GM19324 (cell line): ENCODE measurements around the gene PGLYRP3.
"Not testable (repeated sequence)": the region's sequence is repeated elsewhere in the genome, so short reads cannot be mapped to it uniquely, and the experiment has no call there.

Experiments
- ATAC-seq: cut with Tn5 transposase; IDR thresholded peaks from one replicate; pipeline ENCODE4 v1.9.1; 2021; ENCODE audit warnings: mild to moderate bottlenecking, moderate library complexity; ENCODE audit not compliant: unreplicated experiment, low FRiP score

Gene PGLYRP3

DNA sequence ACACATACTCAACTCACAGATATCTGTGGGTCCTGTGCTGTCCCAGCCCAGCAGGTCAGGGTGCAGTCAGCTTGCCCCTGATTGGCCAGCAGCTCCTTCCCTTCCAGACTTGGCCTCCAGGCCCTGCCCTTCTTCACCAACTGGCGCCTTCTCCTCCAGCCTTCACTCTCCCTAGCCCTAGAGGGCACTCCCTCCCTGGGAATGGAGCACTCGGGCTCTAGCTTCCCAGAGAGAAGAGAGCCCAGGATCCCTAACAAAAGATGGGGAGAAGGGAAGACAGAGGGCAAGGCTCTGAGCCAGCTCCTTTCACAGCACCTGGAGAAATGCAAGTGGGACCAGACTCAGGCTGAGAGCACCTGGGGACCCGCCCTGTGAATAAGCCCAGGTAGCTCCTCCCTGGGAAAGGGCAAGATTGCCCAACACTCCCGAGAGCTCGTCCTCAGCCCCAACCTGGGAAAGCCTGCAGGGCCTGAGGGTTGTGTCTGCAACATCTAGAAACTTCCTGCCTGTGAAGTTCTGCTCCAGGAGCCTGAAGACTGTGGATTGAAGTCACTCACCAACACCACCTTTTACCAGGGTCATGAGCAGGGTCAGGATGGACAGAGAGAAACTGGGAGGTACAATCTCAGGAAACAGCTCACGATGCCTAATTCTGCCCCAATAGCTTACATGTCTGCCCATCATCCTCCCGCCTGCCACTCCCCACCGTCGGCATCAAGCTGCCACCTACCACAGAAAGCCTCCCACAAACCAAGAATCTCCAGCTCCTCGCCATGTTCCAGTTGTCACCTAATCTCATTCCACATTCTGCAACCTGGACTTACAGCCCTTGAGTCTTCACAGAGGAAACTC is 36.0 kb upstream of the PGLYRP3 start, which contains the start of gene PGLYRP4:
Gene PGLYRP4 (minus strand): TSS at position 331 of the 852 bp plus-strand sequence. CDS start 909 bp downstream, outside the sequence.
- no peak for ATAC-seq

DNA sequence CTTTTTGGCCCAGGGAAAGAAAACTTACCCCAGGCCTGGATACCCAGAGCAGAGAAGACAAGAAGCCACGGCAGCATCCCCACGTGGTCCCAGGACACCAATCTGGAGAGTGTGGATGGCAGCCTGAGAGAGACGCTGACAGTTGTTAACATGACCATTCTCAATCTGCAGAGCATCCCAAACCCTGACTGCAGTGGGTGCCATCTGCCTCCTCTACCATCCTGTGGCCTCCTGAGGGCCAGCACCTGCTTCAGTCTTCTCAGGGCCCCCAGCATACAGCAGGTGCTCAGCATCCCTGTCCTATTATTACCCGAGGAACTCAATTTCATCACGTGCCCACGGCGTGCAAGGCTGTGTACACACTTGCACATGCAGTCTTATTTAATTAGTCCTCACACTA is 35.1 kb upstream of the PGLYRP3 start:
- no peak for ATAC-seq

DNA sequence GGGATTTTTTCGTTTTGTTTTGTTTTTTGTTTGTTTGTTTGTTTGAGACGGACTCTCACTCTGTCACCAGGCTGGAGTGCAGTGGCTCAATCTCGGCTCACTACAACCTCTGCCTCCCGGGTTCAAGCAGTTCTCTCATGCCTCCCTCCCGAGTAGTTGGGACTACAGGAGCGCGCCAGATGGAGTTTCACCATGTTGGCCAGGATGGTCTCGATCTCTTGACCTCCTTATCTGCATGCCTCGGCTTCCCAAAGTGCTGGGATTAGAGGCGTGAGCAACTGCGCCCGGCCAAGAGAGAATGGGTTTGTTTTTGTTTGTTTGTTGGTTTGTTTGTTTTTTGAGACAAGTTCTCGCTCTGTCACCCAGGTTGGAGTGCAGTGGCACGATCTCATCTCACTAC is 34.3 kb upstream of the PGLYRP3 start:
- not testable (repeated sequence) for ATAC-seq

DNA sequence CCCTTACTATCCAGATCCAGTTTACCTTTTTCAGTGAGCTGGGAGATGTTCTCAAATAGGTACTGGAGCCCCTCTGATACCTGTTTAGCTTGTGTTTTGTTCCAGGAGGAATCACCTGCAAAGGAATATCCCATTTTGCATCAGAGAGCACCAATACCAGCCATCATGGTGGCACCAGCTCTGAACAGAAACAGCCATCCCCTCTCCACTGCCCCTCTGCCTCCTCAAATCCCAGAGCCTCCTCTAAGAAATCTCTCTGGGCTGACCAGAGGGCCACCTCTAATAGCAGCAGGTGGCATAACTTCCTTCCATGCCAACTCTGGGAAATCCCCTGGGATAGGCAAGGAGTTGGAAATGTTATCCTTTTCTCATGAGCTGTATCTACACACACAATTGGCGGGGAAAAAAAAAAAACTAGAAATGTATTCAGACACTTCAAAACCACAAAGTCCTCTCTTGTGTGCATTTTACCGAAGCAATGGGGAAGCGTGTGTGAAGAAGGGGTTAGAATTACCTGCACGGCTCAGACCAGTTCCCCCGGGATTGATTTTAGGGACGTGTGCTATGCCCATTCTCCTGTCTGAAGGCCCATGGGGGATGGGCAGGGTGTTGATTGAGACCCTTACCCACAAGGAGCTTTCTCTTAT is 33.4 kb upstream of the PGLYRP3 start:
- ATAC-seq, result no peak

DNA sequence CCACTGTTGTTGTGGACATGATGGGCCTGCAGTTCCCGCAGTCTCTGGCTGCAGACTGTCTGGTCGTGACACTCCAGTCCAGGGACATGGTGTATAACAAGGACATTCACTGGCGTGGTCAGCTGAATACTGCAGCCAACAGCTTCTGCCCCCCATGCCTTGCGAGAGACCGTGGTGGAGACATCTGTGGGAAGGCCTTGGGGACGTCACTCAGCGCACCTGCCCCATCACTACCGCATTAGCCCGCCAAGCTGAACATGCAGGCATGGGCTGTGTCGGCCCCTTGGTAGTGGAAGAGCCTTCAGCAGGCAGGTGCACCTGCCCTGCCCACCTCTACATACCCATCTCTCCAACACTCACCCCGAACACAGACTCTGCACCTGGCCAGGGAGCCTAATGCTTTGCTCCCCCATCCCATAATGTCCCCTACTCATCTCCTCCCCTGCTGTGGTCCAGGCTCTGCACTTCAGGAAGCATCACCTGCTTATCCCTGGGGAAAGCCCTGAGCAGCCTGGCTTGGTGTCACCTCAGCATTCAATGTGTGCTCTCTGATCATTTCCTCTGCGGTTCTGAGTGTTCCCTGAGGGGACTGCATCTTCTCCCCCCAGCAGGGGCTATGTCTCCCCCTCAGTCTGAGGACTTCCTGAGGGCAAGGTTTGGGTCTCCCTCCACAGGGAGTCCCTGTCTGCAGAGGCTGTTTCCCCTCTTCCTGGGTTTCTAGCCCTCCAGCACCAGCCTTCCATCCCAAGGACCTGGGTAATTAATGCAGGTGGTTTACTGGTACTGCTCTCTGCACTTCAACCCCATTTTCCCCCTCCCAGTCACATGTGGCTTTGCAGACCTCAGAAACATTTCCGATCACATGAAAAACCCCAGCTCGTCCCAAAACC is 32.7 kb upstream of the PGLYRP3 start:
- ATAC-seq, result no peak

DNA sequence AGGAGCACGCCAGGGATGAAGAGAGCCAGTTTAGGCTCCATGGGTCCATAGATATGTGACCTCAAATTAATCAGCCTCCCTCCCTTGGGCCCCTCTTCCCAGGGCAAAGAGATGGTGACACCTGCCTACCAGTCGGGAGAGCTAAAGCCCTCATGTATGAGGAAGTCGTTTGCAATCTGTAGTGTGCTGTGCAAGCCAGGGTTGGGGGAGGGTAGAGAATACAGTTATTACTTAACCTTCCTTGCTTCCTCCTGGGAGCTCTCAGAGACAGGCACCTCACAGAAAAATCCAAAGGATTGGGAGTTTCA is 31.9 kb upstream of the PGLYRP3 start:
- ATAC-seq, result no peak

DNA sequence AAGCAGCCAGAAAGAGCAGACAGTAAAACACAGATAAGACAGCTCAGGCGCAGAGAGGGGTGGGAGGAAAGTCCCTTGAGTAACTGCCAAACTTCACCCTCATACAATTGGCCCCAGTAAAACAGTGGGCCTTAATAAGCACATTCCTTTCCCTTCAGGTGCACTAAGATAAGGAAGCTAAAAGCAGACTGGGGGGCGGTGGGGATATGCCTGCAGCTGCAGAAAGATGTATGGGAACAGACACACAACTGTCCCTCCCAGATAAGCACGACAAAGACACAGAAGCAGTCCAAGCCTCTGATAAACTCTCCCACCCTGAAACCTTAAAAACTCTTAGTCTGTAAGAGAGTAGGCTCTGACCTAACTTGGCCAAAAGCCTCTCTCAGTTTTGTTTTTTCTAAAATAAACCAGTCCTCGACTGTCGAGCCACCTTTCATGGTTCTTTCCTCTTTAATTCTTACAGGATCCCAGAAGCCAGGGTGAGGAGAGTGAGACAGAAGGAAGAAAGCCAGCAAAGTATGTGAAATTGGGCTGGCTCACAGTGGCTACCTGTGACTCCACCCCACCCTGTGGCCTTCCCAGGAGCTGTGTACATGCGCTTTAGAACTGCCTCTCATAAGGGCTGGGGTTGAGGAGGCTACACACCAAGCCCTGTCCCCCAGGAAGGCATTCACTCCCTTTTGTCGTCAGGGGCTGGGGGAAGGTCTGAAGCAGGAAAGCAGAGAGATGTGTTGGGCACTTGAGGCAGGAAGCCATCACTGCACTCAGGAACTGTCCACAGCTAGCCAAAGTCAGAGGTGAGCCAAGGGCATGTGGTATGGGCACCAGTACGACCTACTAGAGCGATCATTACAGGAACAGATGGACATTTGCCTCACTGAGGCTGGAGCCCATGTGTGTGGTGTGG is 31.3 kb upstream of the PGLYRP3 start:
- no peak for ATAC-seq

DNA sequence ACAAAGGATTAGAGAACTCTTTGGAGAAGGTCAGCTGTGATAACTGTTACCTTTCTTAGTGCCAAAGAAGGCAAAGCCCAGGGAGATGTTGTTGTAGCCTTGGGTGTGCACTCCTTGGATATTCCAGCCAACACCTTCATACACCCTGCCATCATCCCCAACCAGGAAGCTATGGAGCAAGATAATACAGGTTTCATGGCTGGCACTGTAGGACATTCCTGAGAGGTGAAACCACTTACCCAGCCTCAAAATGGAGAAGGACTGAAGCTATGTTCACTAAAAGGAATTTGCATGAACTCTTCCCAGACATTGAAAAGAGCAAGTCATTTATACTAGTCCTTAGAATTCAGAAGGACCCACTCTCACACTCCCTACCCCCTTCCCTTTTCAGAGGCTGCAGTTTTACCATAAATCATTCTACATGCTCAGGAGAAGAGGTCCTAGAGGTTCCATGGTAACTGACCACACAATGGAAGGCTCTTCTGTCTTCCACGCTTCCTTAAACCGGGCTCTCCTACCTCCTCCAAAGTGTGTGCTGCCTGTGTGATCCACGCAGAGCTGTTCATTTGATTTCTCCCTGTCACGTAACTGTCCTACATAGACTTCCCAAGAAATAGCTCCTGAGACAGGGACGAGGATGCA is 30.4 kb upstream of the PGLYRP3 start:
- no peak for ATAC-seq

DNA sequence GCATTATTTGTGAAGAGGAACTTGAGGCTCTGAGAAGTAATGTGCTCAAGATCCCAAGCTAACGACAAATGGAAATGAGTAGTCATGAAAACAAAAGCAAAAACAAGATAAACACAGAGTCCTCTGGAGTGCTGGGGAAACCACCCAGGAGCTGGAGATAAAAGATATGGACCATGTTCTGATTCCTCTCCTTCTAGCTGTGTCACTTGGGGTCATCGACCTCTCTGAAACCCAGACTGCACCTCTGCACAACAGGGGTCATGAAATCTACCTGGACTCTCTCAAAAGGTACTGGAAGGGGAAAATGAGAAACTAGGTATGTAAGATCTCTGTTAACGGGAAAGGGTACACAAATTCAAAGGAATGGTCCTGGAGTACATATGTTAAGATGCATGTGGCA is 29.4 kb upstream of the PGLYRP3 start:
- ATAC-seq, result no peak

DNA sequence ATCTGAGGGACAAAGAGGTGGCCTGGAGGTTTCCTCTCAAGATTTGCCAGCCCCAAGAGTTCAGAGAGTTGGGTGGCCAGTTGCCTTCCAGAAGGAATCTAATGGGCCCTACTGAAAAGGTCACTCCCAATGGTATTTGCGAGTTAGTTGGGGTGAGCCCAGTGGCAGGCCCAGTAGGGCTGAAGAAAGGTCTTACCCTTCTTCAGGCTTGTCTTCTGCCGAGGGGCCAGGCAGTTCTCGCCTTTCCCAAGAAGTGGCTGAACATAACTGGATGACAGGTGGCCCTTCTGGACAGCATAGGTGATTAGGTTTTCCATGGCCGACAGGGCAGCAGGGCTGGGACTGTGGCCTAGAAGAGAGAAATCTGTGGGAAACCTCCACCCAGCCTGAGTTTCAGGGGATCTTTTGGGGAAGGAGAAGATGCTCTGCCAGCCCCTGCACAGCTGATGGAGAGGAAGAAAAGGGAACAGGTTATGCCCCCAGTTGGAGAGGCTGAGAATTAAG is 28.7 kb upstream of the PGLYRP3 start:
- ATAC-seq, result no peak

DNA sequence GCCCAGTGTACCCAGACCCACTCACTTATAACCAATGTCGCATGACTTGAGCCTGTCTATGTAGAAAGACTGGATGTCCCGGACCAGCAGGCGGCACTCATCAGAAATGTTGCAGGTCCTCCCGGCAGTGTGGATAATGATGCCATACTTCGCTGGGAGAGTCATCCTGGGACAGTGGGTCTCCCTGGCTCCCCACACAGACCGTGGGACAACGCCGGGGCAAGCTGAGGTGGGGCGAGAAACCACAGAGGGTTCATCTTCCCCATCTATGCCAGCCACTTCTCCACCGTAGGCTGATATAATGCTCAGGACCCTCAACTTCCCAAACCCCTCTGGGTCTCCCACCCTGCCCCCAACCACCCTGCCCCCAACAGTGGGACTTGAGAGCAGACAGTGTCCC is 27.6 kb upstream of the PGLYRP3 start:
- ATAC-seq, result no peak

DNA sequence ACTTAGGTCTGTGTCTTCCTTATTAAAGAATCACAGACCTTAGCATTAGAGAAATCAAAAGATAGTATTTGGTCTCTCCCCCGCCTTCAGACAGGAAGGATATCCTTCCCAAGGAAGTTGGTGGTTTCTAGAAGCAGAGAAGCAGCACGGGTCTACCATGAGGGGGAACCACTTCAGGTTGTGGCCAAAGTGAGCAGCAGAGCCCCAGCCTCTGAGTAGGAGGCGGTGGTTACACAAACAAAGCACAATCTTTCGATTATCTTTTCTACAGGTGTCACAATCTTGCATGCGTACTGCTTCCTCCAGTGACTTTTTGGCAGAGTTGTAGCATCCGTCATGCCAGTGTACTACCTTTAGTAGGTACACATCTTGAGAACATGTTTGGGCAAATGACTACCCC is 27.1 kb upstream of the PGLYRP3 start:
- no peak for ATAC-seq

DNA sequence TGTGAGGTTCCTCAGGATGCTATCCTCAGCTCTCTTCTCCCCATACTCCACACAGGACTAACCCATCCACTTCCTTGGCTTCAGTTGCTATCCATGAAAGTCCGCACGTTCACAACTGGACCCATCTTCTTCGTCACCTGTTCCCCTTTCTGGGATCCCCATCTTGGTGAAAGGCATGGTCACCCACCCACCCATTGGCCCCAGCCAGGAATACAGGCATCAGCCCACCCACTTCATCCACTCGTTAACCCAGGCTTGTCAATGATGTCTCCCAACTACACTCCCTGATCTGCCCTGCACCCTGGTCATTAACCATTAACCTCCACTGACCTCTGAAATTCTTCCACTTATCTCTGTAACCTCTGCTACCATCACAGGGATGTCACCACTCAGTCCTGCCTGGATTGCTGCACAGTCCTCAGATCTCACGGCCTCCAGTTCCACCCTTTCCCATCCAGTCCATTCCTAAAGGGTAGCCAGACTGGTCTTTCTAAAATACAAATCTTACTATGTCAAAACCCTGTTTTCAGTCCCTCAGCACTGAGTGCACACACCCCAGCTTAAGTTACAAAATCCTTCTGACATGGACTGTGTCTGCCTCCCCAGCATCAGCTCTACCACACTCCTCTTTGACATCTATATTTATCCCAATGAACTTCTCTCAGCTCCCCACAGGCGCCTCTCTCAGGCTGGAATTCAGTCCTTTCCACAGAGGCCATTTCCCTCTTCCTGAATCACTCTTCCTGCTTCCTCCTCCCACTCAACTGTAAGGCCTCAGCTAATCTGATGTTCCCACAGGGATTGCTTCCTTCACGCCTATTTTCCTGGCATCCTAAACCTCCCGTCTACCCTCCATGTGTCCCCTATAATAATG is 25.5 kb upstream of the PGLYRP3 start:
- no peak for ATAC-seq

DNA sequence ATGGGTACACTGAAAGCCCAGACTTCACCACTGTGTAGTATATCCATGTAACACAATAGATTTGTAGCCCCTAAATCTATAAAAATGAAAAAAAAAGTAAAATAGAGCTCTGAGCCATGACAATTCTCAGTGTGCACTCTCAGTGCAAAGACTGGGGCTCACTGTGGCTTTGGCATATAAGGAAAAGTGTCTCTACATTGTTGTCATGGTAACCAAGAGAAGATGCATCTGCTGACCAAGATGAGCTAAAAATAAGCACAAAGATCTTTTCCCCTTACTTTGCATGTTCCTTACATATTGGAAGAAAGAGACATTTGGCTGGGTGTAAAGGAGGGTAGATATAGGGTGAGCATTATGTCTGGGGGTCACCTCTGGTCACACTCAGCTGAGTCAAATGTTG is 23.9 kb upstream of the PGLYRP3 start:
- no peak for ATAC-seq

DNA sequence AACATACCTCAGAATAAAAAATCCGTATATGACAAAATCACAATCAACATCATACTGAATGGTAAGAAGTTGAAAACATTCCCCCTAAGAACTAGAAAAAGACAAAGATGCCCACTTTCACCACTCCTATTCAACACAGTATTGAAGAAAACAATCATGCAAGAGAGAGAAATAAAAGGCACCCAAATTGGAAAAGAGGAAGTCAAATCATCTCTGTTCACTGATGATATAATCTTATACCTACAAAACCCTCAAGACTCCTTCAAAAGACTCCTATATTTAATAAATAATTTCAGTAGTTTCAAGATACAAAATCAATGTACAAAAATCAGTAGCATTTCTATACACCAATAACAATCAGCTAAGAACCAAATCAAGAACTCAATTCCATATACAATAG is 21.1 kb upstream of the PGLYRP3 start:
- ATAC-seq, result no peak

DNA sequence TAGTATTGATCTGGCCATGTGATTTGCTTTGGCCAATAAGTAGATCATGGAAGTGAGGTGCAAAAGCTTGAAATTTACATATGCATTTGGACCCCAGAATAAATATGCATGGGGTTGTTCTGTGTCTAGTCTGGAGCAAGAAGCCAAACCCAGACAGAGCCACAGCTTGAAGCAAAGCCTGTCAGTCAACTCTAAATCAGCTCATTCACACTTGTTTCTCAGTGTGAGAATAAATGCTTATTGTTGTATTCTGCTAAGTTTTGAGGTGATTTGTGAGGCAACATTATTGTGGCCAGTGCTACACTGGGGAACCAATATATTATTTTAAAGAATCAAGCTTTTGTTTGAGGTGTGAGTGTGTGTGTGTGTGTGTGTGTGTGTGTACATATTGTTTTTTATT is 12.2 kb upstream of the PGLYRP3 start:
- no peak for ATAC-seq

DNA sequence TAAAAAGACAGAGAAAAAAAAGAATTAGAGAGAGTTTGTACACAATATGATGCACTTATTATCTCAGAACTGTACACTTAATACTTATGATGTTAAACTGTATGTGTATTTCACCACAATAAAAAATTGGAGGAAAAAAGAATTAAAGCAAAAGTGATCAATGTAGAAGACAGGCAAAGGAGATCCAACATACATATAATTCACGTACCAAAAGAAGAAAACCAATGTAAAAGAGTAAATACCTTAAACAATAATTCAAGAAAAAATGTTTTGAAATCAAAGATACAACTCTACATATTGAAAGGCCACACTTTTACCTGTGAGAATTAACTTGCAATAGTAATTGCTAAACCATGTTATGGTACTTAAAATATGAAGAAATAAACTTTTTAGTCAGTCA is 9.8 kb upstream of the PGLYRP3 start:
- ATAC-seq, result no peak

DNA sequence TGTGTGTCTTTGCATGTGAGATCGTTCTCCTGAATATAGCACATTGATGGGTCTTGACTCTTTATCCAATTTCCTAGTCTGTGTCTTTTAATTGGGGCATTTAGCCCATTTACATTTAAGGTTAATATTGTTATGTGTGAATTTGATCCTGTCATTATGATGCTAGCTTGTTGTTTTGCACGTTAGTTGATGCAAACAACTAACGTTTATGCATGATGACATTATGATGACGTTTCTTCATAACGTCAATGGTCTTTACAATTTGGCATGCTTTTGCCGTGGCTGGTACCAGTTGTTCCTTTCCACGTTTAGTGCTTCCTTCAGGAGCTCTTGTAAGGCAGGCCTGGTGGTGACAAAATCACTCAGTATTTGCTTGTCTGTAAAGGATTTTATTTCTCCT is 5.4 kb upstream of the PGLYRP3 start:
- ATAC-seq, result not testable (repeated sequence)

DNA sequence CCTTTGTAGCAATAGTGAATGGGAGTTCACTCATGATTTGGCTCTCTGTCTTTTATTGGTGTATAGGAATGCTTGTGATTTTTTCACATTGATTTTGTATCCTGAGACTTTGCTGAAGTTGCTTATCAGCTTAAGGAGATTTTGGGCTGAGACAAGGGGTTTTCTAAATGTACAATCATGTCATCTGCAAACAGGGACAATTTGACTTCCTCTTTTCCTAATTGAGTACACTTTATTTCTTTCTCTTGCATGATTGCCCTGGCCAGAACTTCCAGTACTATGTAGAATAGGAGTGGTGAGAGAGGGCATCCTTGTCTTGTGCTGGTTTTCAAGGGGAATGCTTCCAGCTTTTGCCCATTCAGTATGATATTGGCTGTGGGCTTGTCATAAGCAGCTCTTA is 3.3 kb upstream of the PGLYRP3 start:
- not testable (repeated sequence) for ATAC-seq
